HG03442 (cell line): ENCODE results near the gene EPHA1.
"Not testable (repeated sequence)": the region's sequence is repeated elsewhere in the genome, so short reads cannot be mapped to it uniquely, and the experiment has no call there.

Experiments
- ATAC-seq: cut with Tn5 transposase; IDR thresholded peaks from one replicate; pipeline ENCODE4 v1.9.1; 2021; ENCODE audit warnings: mild to moderate bottlenecking, moderate library complexity; ENCODE audit not compliant: unreplicated experiment

EPHA1 gene

GRCh38 chr7:143406002-143406357, 2.7 kb downstream of the EPHA1 start:
- no peak for ATAC-seq

- no peak for ATAC-seq
Observed at GRCh38 chr7:143405173-143406001, 3.3 kb downstream of the EPHA1 start.

GRCh38 chr7:143402233-143402632, 6.4 kb downstream of the EPHA1 start:
- not testable (repeated sequence) for ATAC-seq

GRCh38 chr7:143401265-143401664, 7.4 kb downstream of the EPHA1 start:
- ATAC-seq = no peak

GRCh38 chr7:143399642-143400041, 9.0 kb downstream of the EPHA1 start:
- no peak for ATAC-seq

- ATAC-seq = no peak
Observed at GRCh38 chr7:143399151-143399550, 9.5 kb downstream of the EPHA1 start.

- no peak for ATAC-seq
Observed at GRCh38 chr7:143398616-143399015, 10.0 kb downstream of the EPHA1 start.

- ATAC-seq = no peak
Observed at GRCh38 chr7:143397710-143398530, 10.7 kb downstream of the EPHA1 start.

- no peak for ATAC-seq
Observed at GRCh38 chr7:143396625-143397556, 11.8 kb downstream of the EPHA1 start.

GRCh38 chr7:143396182-143396581, 12.5 kb downstream of the EPHA1 start:
- no peak for ATAC-seq

GRCh38 chr7:143395187-143396149, 13.2 kb downstream of the EPHA1 start:
- ATAC-seq = no peak

GRCh38 chr7:143394777-143395176, 13.9 kb downstream of the EPHA1 start:
- ATAC-seq = no peak

- no peak for ATAC-seq
Observed at GRCh38 chr7:143394068-143394467, 14.6 kb downstream of the EPHA1 start.

- ATAC-seq = no peak
Observed at GRCh38 chr7:143393267-143394041, 15.2 kb downstream of the EPHA1 start.

GRCh38 chr7:143392875-143393266, 15.8 kb downstream of the EPHA1 start:
- ATAC-seq = no peak

GRCh38 chr7:143392427-143392826, 16.2 kb downstream of the EPHA1 start:
- ATAC-seq = not testable (repeated sequence)

GRCh38 chr7:143391462-143392404, 16.9 kb downstream of the EPHA1 start:
- ATAC-seq = no peak

- ATAC-seq = no peak
Observed at GRCh38 chr7:143390773-143391317, 17.8 kb downstream of the EPHA1 start.
